NB4 (cell line): ENCODE measurements around the gene BICD2.

Experiments
- MYC ChIP-seq: IDR thresholded peaks from 2 replicates; pipeline ENCODE4 v1.6.1; 2011; ENCODE audit warnings: low read depth, low read length
- TF ChIP-seq, protein P1 (sequence below): IDR thresholded peaks from one replicate; pipeline ENCODE4 v1.5.1; 2012; ENCODE audit warnings: low read depth, low read length

DNA sequence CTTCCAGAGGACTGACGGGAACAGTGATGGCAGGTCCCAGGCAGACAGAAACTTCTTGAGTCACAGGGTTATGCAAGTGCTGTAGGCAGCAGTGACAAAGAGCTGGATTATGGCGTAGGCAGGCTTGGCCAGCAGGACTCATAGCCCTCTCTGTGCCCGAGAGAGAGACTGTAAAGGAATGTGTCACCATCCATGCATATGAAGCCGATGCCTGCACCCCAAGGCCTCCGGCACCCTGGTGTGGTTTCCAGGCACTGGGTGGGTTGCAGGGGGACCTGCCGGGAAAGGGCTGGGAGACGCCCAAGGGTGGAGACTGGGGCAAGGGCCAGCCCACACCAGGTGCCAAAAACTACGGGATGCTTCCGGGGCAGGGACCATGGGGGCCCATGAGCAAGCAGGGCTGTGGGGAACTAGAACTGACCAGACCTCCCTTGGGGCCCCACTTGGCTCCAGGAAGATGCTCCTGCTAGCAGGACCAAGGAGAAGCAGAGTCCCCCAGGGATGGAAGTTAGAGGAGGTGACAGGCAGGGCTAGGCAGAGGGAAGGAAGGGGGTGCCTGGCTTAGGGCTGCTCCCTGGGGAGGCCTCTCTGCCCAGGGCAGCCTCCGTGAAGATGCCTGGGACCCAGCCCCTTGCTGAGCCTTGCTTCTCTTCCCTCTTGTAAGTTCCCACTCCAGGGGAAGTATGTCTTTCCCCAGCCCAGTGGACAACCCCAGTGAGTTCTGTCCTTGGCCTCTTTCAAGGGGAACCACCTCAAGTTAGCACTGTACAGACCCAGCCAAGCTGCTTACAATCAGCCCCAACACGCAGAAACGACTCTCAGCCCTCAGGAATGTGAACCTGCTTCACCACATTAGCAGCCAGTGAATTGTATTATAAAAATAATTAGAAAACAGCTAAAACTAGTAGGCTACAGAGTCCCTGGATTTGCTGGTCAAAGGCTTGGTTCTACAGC, 84.2 kb downstream of the BICD2 start:
- TF ChIP-seq, protein P1, sequence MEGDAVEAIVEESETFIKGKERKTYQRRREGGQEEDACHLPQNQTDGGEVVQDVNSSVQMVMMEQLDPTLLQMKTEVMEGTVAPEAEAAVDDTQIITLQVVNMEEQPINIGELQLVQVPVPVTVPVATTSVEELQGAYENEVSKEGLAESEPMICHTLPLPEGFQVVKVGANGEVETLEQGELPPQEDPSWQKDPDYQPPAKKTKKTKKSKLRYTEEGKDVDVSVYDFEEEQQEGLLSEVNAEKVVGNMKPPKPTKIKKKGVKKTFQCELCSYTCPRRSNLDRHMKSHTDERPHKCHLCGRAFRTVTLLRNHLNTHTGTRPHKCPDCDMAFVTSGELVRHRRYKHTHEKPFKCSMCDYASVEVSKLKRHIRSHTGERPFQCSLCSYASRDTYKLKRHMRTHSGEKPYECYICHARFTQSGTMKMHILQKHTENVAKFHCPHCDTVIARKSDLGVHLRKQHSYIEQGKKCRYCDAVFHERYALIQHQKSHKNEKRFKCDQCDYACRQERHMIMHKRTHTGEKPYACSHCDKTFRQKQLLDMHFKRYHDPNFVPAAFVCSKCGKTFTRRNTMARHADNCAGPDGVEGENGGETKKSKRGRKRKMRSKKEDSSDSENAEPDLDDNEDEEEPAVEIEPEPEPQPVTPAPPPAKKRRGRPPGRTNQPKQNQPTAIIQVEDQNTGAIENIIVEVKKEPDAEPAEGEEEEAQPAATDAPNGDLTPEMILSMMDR, result no peak
- no peak for TF ChIP-seq MYC
